ENCODE data around the gene TLR6. TPM values are rescaled to one million over a fixed set of nuclear protein-coding genes. Genes with fewer than 3 reads are reported as not detected.

Gene TLR6
- total RNA-seq, 1 donor from 2014 or later, result 9.6 TPM

DNA sequence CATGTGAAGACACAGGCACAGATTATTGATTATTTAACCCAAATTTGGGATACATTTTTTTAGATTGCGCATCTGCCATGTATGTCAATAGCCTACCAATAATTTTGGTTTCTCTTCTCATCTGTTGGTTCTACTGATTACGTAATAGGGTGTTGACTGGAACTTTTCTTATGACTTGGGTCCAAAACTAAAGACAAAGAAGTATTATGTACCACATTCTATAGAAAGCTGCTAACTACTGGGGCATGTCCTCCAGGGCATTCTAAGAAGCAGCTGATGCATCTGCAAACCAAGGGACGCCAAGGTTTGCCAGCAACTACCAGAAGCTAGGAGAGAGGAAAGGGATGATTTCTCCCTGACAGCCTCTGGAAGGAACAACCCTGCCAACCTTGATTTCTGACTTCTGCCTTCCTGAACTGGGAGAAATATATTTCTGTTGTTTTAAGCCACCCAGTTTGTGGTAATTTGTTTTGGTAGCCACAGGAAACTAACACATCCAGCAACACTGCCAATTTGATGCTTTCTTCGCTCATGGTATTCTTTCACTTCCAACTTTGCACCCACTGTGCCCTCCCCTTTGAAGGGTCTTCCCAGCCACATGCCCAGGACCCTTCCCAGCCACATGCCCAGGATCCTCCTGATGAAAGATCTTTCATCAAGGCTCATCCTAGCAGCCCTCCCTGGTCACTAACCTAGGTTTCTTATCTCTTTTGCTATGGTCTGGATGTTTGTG is 36.1 kb downstream of the TLR6 start:
- no peak for TF ChIP-seq CTCF (IDR thresholded peaks at IDR 0.05)
- DNase-seq, result no peak
- H3K9me3 ChIP-seq, result no peaks in the 10 kb centered on the region
- intact Hi-C loops (cut with DNase I), result no loop called here
- H3K27ac ChIP-seq, result no peak overlapping the region
- H3K4me1 ChIP-seq, result no peaks in the 10 kb centered on the region
- no peaks in the 10 kb centered on the region for H3K36me3 ChIP-seq
- ATAC-seq, result no peak
- H3K27me3 ChIP-seq, result no peaks in the 10 kb centered on the region
- no peak overlapping the region for H3K4me3 ChIP-seq

- Histone ChIP-seq H3K27me3 (no peaks in the 10 kb centered on the region), H3K9me3 (no peaks in the 10 kb centered on the region), H3K4me1 (no peaks in the 10 kb centered on the region), H3K36me3 (no peaks in the 10 kb centered on the region), H3K4me3 (no peak overlapping the region), H3K27ac (no peak overlapping the region)
- TF ChIP-seq CTCF (IDR thresholded peaks at IDR 0.05), result no peak
- intact Hi-C loops (cut with DNase I), result no loop called here
- ATAC-seq (no peak), DNase-seq (no peak)
Measured at GRCh38 chr4:38819569-38819968, 37.0 kb downstream of the TLR6 start.

- Histone ChIP-seq H3K27me3 (no peaks in the 10 kb centered on the region), H3K4me1 (no peaks in the 10 kb centered on the region), H3K27ac (no peak overlapping the region), H3K9me3 (no peaks in the 10 kb centered on the region), H3K4me3 (no peak overlapping the region), H3K36me3 (no peaks in the 10 kb centered on the region)
- intact Hi-C loops (cut with DNase I), result no loop called here
- no peak for TF ChIP-seq CTCF (IDR thresholded peaks at IDR 0.05)
- DNase-seq (no peak), ATAC-seq (no peak)
Measured at GRCh38 chr4:38818441-38818976, 38.1 kb downstream of the TLR6 start.

- peak; percentile 82 for ATAC-seq
- no peaks in the 10 kb centered on the region for H3K36me3 ChIP-seq
- no peaks in the 10 kb centered on the region for H3K9me3 ChIP-seq
- DNase-seq, result no peak
- TF ChIP-seq CTCF (IDR thresholded peaks at IDR 0.05), result no peak
- no peaks in the 10 kb centered on the region for H3K27me3 ChIP-seq
- no peaks in the 10 kb centered on the region for H3K4me1 ChIP-seq
- H3K27ac ChIP-seq, result peak overlapping the region; percentile 70
- intact Hi-C loops (cut with DNase I), result no loop called here
- no peak overlapping the region for H3K4me3 ChIP-seq
Measured at GRCh38 chr4:38815885-38816782, 40.5 kb downstream of the TLR6 start.

DNA sequence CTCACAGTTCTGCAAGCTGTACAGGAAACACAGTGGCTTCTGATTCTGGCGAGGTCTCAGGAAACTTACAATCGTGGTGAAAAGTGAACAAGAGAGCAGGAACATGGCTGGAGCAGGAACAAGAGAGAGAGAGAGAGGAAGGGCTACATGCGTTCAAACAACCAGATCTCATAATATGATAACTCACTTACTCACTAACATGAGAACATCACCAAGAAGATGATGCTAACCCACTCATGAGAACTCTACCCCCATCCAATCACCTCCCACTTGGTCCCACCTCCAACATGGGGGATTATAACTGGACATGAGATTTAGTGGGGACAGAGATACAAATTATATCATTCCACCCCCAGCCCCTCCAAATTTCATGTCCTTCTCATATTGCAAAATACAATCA is 42.2 kb downstream of the TLR6 start:
- DNase-seq, result no peak

More for the DNA sequence above, 42.2 kb downstream of the TLR6 start:
- no peak for ATAC-seq
- Histone ChIP-seq H3K4me1 (no peaks in the 10 kb centered on the region), H3K36me3 (no peaks in the 10 kb centered on the region), H3K27me3 (no peaks in the 10 kb centered on the region), H3K27ac (no peak overlapping the region), H3K9me3 (no peaks in the 10 kb centered on the region), H3K4me3 (no peak overlapping the region)
- intact Hi-C loops (cut with DNase I), result no loop called here
- no peak for TF ChIP-seq CTCF (IDR thresholded peaks at IDR 0.05)

Data from upper lobe of right lung (tissue), 1 donor.